ENCODE results near the gene IFT80. TPM values are rescaled to one million over a fixed set of nuclear protein-coding genes. Genes with fewer than 3 reads are reported as not detected.

The IFT80 gene
- total and polyA plus RNA-seq, 2 experiments from 2014 or later = 14.1 to 33.0 TPM

DNA sequence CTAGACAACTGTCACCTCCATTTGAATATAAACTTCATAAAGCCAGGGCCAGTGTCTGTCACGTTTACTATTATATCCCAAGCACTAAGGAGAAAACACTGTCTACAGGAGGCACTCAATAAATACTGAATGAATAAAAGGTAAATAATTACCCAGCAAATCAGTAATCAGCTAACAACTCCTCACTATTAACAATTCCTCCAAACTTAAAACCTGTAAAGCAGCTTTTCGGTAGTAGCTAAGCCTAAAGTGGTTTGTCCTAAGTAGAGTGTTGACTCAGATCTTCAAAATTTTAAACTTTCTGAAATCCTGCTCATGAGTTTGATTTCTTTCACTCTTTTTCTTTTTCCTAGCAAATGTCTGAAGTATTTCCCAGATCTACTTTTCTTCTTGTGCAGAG is 133.9 kb downstream of the IFT80 start:
- Histone ChIP-seq H3K27me3 (ENCODE audit: insufficient read depth) (no peaks in the 10 kb centered on the region), H3K4me1 (ENCODE audit: insufficient read depth) (no peaks in the 10 kb centered on the region), H3K4me2 (no peak overlapping the region), H3F3A (replicated peaks; ENCODE audit: low read depth) (no peaks in the 10 kb centered on the region), H3K27ac (ENCODE audit: low read depth) (no peak overlapping the region), H3K9me2 (ENCODE audit: insufficient read depth) (no peaks in the 10 kb centered on the region), H3K36me3 (ENCODE audit: insufficient read depth) (no peaks in the 10 kb centered on the region), H3K79me2 (replicated peaks; ENCODE audit: insufficient read depth) (no peaks in the 10 kb centered on the region), H4K20me1 (replicated peaks; ENCODE audit: insufficient read depth) (no peaks in the 10 kb centered on the region), H2AFZ (no peak overlapping the region), H3K4me3 (no peak overlapping the region)
- DNase-seq (ENCODE audit: low spot score) = no peak
- Mint-ChIP-seq H3K9me3 (no peaks in the 10 kb centered on the region; the same call in 2 of the 3 replicates), H3K4me1 (no peaks in the 10 kb centered on the region), H3K4me3 (no peak overlapping the region), H3K27me3 (ENCODE audit: insufficient read depth, low read depth, poor library complexity) (peaks cover 2% of the 10 kb centered on the region), H3K27ac (no peak overlapping the region), H3K36me3 (ENCODE audit: low read depth) (no peaks in the 10 kb centered on the region)
- ATAC-seq = no peak
- TF ChIP-seq, protein P1, sequence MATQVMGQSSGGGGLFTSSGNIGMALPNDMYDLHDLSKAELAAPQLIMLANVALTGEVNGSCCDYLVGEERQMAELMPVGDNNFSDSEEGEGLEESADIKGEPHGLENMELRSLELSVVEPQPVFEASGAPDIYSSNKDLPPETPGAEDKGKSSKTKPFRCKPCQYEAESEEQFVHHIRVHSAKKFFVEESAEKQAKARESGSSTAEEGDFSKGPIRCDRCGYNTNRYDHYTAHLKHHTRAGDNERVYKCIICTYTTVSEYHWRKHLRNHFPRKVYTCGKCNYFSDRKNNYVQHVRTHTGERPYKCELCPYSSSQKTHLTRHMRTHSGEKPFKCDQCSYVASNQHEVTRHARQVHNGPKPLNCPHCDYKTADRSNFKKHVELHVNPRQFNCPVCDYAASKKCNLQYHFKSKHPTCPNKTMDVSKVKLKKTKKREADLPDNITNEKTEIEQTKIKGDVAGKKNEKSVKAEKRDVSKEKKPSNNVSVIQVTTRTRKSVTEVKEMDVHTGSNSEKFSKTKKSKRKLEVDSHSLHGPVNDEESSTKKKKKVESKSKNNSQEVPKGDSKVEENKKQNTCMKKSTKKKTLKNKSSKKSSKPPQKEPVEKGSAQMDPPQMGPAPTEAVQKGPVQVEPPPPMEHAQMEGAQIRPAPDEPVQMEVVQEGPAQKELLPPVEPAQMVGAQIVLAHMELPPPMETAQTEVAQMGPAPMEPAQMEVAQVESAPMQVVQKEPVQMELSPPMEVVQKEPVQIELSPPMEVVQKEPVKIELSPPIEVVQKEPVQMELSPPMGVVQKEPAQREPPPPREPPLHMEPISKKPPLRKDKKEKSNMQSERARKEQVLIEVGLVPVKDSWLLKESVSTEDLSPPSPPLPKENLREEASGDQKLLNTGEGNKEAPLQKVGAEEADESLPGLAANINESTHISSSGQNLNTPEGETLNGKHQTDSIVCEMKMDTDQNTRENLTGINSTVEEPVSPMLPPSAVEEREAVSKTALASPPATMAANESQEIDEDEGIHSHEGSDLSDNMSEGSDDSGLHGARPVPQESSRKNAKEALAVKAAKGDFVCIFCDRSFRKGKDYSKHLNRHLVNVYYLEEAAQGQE (IDR thresholded peaks at IDR 0.05; ENCODE audit: unreplicated experiment) = no peak
- TF ChIP-seq CREB1 (CRISPR knock-in tag; IDR thresholded peaks at IDR 0.05; ENCODE audit: low read depth) (no peak), EZH2 (IDR thresholded peaks at IDR 0.05; ENCODE audit: low read depth, unreplicated experiment) (no peak), JUNB (IDR thresholded peaks at IDR 0.05; ENCODE audit: unreplicated experiment) (no peak), ZNF114 (CRISPR knock-in tag; IDR thresholded peaks at IDR 0.05) (no peak), POLR2AphosphoS5 (IDR thresholded peaks at IDR 0.05; ENCODE audit: low read depth) (no peak), ZNF331 (CRISPR knock-in tag; IDR thresholded peaks at IDR 0.05; ENCODE audit: low read depth) (no peak), EZH2phosphoT487 (IDR thresholded peaks at IDR 0.05; ENCODE audit: unreplicated experiment) (no peak), NANOG (IDR thresholded peaks at IDR 0.05; ENCODE audit: borderline replicate concordance) (no peak), STAT1 (IDR thresholded peaks at IDR 0.05; ENCODE audit: unreplicated experiment) (no peak)
- TF ChIP-seq, protein P2, sequence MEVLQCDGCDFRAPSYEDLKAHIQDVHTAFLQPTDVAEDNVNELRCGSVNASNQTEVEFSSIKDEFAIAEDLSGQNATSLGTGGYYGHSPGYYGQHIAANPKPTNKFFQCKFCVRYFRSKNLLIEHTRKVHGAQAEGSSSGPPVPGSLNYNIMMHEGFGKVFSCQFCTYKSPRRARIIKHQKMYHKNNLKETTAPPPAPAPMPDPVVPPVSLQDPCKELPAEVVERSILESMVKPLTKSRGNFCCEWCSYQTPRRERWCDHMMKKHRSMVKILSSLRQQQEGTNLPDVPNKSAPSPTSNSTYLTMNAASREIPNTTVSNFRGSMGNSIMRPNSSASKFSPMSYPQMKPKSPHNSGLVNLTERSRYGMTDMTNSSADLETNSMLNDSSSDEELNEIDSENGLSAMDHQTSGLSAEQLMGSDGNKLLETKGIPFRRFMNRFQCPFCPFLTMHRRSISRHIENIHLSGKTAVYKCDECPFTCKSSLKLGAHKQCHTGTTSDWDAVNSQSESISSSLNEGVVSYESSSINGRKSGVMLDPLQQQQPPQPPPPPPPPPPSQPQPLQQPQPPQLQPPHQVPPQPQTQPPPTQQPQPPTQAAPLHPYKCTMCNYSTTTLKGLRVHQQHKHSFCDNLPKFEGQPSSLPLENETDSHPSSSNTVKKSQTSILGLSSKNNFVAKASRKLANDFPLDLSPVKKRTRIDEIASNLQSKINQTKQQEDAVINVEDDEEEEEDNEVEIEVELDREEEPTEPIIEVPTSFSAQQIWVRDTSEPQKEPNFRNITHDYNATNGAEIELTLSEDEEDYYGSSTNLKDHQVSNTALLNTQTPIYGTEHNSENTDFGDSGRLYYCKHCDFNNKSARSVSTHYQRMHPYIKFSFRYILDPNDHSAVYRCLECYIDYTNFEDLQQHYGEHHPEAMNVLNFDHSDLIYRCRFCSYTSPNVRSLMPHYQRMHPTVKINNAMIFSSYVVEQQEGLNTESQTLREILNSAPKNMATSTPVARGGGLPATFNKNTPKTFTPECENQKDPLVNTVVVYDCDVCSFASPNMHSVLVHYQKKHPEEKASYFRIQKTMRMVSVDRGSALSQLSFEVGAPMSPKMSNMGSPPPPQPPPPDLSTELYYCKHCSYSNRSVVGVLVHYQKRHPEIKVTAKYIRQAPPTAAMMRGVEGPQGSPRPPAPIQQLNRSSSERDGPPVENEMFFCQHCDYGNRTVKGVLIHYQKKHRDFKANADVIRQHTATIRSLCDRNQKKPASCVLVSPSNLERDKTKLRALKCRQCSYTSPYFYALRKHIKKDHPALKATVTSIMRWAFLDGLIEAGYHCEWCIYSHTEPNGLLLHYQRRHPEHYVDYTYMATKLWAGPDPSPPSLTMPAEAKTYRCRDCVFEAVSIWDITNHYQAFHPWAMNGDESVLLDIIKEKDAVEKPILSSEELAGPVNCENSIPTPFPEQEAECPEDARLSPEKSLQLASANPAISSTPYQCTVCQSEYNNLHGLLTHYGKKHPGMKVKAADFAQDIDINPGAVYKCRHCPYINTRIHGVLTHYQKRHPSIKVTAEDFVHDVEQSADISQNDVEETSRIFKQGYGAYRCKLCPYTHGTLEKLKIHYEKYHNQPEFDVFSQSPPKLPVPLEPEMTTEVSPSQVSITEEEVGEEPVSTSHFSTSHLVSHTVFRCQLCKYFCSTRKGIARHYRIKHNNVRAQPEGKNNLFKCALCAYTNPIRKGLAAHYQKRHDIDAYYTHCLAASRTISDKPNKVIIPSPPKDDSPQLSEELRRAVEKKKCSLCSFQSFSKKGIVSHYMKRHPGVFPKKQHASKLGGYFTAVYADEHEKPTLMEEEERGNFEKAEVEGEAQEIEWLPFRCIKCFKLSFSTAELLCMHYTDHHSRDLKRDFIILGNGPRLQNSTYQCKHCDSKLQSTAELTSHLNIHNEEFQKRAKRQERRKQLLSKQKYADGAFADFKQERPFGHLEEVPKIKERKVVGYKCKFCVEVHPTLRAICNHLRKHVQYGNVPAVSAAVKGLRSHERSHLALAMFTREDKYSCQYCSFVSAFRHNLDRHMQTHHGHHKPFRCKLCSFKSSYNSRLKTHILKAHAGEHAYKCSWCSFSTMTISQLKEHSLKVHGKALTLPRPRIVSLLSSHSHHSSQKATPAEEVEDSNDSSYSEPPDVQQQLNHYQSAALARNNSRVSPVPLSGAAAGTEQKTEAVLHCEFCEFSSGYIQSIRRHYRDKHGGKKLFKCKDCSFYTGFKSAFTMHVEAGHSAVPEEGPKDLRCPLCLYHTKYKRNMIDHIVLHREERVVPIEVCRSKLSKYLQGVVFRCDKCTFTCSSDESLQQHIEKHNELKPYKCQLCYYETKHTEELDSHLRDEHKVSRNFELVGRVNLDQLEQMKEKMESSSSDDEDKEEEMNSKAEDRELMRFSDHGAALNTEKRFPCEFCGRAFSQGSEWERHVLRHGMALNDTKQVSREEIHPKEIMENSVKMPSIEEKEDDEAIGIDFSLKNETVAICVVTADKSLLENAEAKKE (CRISPR knock-in tag; IDR thresholded peaks at IDR 0.05) = no peak
- TF ChIP-seq, protein P3, sequence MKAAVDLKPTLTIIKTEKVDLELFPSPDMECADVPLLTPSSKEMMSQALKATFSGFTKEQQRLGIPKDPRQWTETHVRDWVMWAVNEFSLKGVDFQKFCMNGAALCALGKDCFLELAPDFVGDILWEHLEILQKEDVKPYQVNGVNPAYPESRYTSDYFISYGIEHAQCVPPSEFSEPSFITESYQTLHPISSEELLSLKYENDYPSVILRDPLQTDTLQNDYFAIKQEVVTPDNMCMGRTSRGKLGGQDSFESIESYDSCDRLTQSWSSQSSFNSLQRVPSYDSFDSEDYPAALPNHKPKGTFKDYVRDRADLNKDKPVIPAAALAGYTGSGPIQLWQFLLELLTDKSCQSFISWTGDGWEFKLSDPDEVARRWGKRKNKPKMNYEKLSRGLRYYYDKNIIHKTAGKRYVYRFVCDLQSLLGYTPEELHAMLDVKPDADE (IDR thresholded peaks at IDR 0.05) = no peak
- TF ChIP-seq, protein P4, sequence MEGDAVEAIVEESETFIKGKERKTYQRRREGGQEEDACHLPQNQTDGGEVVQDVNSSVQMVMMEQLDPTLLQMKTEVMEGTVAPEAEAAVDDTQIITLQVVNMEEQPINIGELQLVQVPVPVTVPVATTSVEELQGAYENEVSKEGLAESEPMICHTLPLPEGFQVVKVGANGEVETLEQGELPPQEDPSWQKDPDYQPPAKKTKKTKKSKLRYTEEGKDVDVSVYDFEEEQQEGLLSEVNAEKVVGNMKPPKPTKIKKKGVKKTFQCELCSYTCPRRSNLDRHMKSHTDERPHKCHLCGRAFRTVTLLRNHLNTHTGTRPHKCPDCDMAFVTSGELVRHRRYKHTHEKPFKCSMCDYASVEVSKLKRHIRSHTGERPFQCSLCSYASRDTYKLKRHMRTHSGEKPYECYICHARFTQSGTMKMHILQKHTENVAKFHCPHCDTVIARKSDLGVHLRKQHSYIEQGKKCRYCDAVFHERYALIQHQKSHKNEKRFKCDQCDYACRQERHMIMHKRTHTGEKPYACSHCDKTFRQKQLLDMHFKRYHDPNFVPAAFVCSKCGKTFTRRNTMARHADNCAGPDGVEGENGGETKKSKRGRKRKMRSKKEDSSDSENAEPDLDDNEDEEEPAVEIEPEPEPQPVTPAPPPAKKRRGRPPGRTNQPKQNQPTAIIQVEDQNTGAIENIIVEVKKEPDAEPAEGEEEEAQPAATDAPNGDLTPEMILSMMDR (conservative IDR thresholded peaks at IDR 0.05; ENCODE audit: low read depth in 2 of 2) = no peak

Data from GM23338 (cell line).